MM.1S (cell line): ENCODE data around the gene ACD.

Experiments
- DNase-seq: peaks from one replicate; pipeline ENCODE4 v3.0.0-alpha.2; 2015
- H2AFZ ChIP-seq: fragments of 300-600 bp; sonication (generic); 2 replicates; pipeline ENCODE4 v1.6.0; 2016; ENCODE audit warnings: antibody characterized with exemption, low read length
- H3F3A ChIP-seq: fragments of 300-600 bp; sonication (generic); 2 replicates; pipeline ENCODE4 v1.6.1; 2016; ENCODE audit warnings: mild to moderate bottlenecking, antibody characterized with exemption, low read length, moderate library complexity, mixed read lengths; ENCODE audit not compliant: insufficient read depth
- H3K27ac ChIP-seq: fragments of 300-600 bp; sonication (generic); 2 replicates; pipeline ENCODE4 v1.5.1; 2016; ENCODE audit warnings: mild to moderate bottlenecking, low read length
- H3K27me3 ChIP-seq: fragments of 300-600 bp; sonication (generic); replicated peaks from 2 replicates; pipeline ENCODE4 v1.6.0; 2016; ENCODE audit warnings: low read length; ENCODE audit not compliant: insufficient read depth
- H3K36me3 ChIP-seq: fragments of 300-600 bp; sonication (generic); replicated peaks from 2 replicates; pipeline ENCODE4 v1.6.1; 2016; ENCODE audit warnings: mild to moderate bottlenecking, low read length, mixed read lengths; ENCODE audit not compliant: insufficient read depth
- H3K4me1 ChIP-seq: fragments of 300-600 bp; sonication (generic); 2 replicates; pipeline ENCODE4 v1.6.1; 2016; ENCODE audit warnings: low read length, mixed read lengths
- H3K4me2 ChIP-seq: fragments of 300-600 bp; sonication (generic); 2 replicates; pipeline ENCODE4 v1.6.0; 2016; ENCODE audit warnings: low read depth, low read length
- H3K4me3 ChIP-seq: fragments of 300-600 bp; sonication (generic); 2 replicates; pipeline ENCODE4 v1.5.1; 2016; ENCODE audit warnings: low read length, mixed read lengths
- H3K79me2 ChIP-seq: fragments of 300-600 bp; sonication (generic); 2 replicates; pipeline ENCODE4 v1.6.1; 2016; ENCODE audit warnings: mixed run types, low read length, mixed read lengths
- H3K9ac ChIP-seq: fragments of 300-600 bp; sonication (generic); 2 replicates; pipeline ENCODE4 v1.6.1; 2016; ENCODE audit warnings: low read length, mixed read lengths
- H3K9me2 ChIP-seq: fragments of 300-600 bp; sonication (generic); replicated peaks from 2 replicates; pipeline ENCODE4 v1.6.1; 2016; ENCODE audit warnings: mild to moderate bottlenecking, low read length, mixed read lengths; ENCODE audit not compliant: insufficient read depth
- H3K9me3 ChIP-seq: fragments of 300-600 bp; sonication (generic); replicated peaks from 2 replicates; pipeline ENCODE4 v1.6.1; 2016; ENCODE audit warnings: mild to moderate bottlenecking, low read length, mixed read lengths; ENCODE audit not compliant: insufficient read depth
- H4K20me1 ChIP-seq: fragments of 300-600 bp; sonication (generic); 2 replicates; pipeline ENCODE4 v1.6.1; 2016; ENCODE audit warnings: mild to moderate bottlenecking, low read length, moderate library complexity, mixed read lengths; ENCODE audit not compliant: insufficient read depth
- CTCF ChIP-seq: fragments of 300-600 bp; sonication (generic); IDR thresholded peaks from 2 replicates; pipeline ENCODE4 v1.5.1; 2016; ENCODE audit warnings: antibody characterized with exemption, low read length, mixed read lengths
- EZH2 ChIP-seq: fragments of 300-600 bp; sonication (generic); optimal IDR thresholded peaks from 2 replicates; pipeline ENCODE3; 2017; ENCODE audit warnings: low read depth, mild to moderate bottlenecking, antibody characterized with exemption, low read length, mixed read lengths
- EZH2phosphoT487 ChIP-seq: fragments of 300-600 bp; sonication (generic); IDR thresholded peaks from 2 replicates; pipeline ENCODE4 v1.6.1; 2018; ENCODE audit warnings: antibody characterized with exemption, low read length

Gene ACD

DNA sequence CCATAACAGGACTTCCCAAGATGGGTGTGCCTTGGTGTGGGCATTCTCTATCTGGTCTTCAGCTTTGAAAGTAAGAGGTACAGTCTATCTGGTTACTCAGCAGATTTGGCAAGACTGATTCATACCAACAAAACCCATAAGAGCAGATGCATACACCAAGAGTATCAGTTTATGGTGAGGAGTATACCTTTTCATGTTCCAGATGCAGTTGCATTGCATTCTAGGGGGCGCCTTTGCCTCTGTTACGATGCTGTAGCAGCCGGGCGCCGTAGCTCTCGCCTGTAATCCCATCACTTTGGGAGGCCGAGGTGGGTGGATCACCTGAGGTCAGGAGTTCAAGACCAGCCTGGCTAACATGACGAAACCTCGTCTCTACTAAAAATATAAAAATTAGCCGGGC is 46.3 kb downstream of the ACD start:
- Histone ChIP-seq H4K20me1 (no peaks in the 10 kb centered on the region), H3K4me2 (no peak overlapping the region), H3K9me2 (no peaks in the 10 kb centered on the region), H3K4me3 (no peak overlapping the region), H3F3A (no peaks in the 10 kb centered on the region), H3K27me3 (no peaks in the 10 kb centered on the region), H3K79me2 (peaks cover 70% of the 10 kb centered on the region), H3K4me1 (no peaks in the 10 kb centered on the region), H2AFZ (no peak overlapping the region), H3K27ac (no peak overlapping the region), H3K36me3 (peaks cover 18% of the 10 kb centered on the region; the same call in 1 of the 2 replicates), H3K9ac (no peak overlapping the region), H3K9me3 (no peaks in the 10 kb centered on the region)
- no peak for DNase-seq
- no peak for TF ChIP-seq EZH2phosphoT487
- no peak for TF ChIP-seq EZH2
- no peak for TF ChIP-seq CTCF

GRCh38 chr16:67608364-67608763 is 51.7 kb downstream of the ACD start:
- no peak overlapping the region for H3K9ac ChIP-seq
- no peak overlapping the region for H3K4me2 ChIP-seq
- no peaks in the 10 kb centered on the region for H3K27me3 ChIP-seq
- no peaks in the 10 kb centered on the region for H3K9me3 ChIP-seq
- H3K27ac ChIP-seq, result no peak overlapping the region
- H3K36me3 ChIP-seq, result peaks cover 13% of the 10 kb centered on the region; the same call in 1 of the 2 replicates
- peaks cover 87% of the 10 kb centered on the region for H3K79me2 ChIP-seq
- no peak for DNase-seq
- H4K20me1 ChIP-seq, result no peaks in the 10 kb centered on the region
- no peaks in the 10 kb centered on the region for H3K9me2 ChIP-seq
- H3F3A ChIP-seq, result no peaks in the 10 kb centered on the region
- H3K4me1 ChIP-seq, result no peaks in the 10 kb centered on the region
- H2AFZ ChIP-seq, result no peak overlapping the region
- no peak overlapping the region for H3K4me3 ChIP-seq
- TF ChIP-seq EZH2, result no peak
